Heart left ventricle (tissue), 13 donors: Measurements from ENCODE around the gene ZNF326.

Experiments used
- CTCF ChIP-seq, 12 donors: fragments of 200-600 bp; sonication (generic) in 4 of 12; IDR thresholded peaks; one replicate each; pipeline versions ENCODE4 v1.5.0 to v1.8.0; 2018 to 2022; ENCODE audit warnings: antibody characterized with exemption in 12 of 12, mild to moderate bottlenecking in 5 of 12
- POLR2A ChIP-seq, 2 donors: fragments of 450-650 bp; IDR thresholded peaks; one replicate each; pipeline ENCODE4 v1.6.1; 2017; ENCODE audit warnings: antibody characterized with exemption in 2 of 2, mild to moderate bottlenecking in 2 of 2, moderate library complexity in 2 of 2
- donor health status: ischemic (EF 13 %, LVEDD 7.1; RV severe dilation, severe dysfunction).
- donor health status: DM: no; HTN: yes; CAD: no.
- donor health status: DM: no; HTN: no; CAD: no.
- donor health status: ischemic (EF 25% LVEDD 6.9; RV normal size, moderate dysfunction).
- donor health status: ischemic (EF 25% LVEDD 5.7; RV mildly dilated, moderate dysfunction).
- donor health status: ischemic (EF 35%, LVEDD 5.7; RV mildly dilated, moderate dysfunction).
- donor health status: nonischemic (EF 11% LVEDD 7.7; RV severe dilation, severe dysfunction).
- donor health status: DM: yes; HTN: yes; CAD: no.
- donor health status: PGD.
- donor health status: ischemic (EF 29% LVEDD 5.4; RV normal size, mild dysfunction).
- donor health status: nonischemic (EF 23%, LVEDD 6.1; RV moderate dilation, normal function).

GRCh38 chr1:89998306-89998705 is 3.4 kb downstream of the ZNF326 start:
- TF ChIP-seq CTCF (IDR thresholded peaks at IDR 0.05) (no peak), POLR2A (IDR thresholded peaks at IDR 0.05) (no peak)
